Measurements from ENCODE around the gene TBC1D2B. TPM values are rescaled to one million over a fixed set of nuclear protein-coding genes. Genes with fewer than 3 reads are reported as not detected.

Gene TBC1D2B
- total RNA-seq, 1 donor from 2014 or later: 63.6 TPM

GRCh38 chr15:78004919-78005634 is 72.4 kb downstream of the TBC1D2B start:
- H3K9me3 ChIP-seq: no peaks in the 10 kb centered on the region
- no peak for DNase-seq (ENCODE audit: extremely low spot score in 2 of 2)
- peaks cover 58% of the 10 kb centered on the region for H3K4me1 ChIP-seq
- no peak overlapping the region for H3K27ac ChIP-seq
- H3K36me3 ChIP-seq: peaks cover 0 to 60% of the 10 kb centered on the region in 2 donors
- H3K4me3 ChIP-seq: no peak overlapping the region
- TF ChIP-seq CTCF (IDR thresholded peaks at IDR 0.05): no peak
- no peak for TF ChIP-seq POLR2A (IDR thresholded peaks at IDR 0.05)
- peak; percentile 36 to 67 for TF ChIP-seq POLR2AphosphoS5 (IDR thresholded peaks at IDR 0.05; ENCODE audit: insufficient read depth in 1 of 2, low read depth in 1 of 2)
- no peaks in the 10 kb centered on the region for H3K27me3 ChIP-seq
- intact Hi-C loops (cut with DNase I): loop anchor here (10.0 kb wide), 1 partner anchor 70 kb away; the partner anchor contains the start of gene TBC1D2B

GRCh38 chr15:78004222-78004727 is 73.2 kb downstream of the TBC1D2B start:
- TF ChIP-seq POLR2A (IDR thresholded peaks at IDR 0.05) (no peak), POLR2AphosphoS5 (IDR thresholded peaks at IDR 0.05; ENCODE audit: insufficient read depth in 1 of 2, low read depth in 1 of 2) (no peak), CTCF (IDR thresholded peaks at IDR 0.05) (no peak)
- no peak for DNase-seq (ENCODE audit: extremely low spot score in 2 of 2)
- Histone ChIP-seq H3K36me3 (peaks cover 0 to 58% of the 10 kb centered on the region in 2 donors), H3K4me1 (peaks cover 61% of the 10 kb centered on the region), H3K27ac (no peak overlapping the region), H3K27me3 (no peaks in the 10 kb centered on the region), H3K4me3 (no peak overlapping the region), H3K9me3 (no peaks in the 10 kb centered on the region)
- intact Hi-C loops (cut with DNase I): loop anchor here (10.0 kb wide), 1 partner anchor 71 kb away; the partner anchor contains the start of gene TBC1D2B

GRCh38 chr15:78003539-78004008 is 73.9 kb downstream of the TBC1D2B start:
- intact Hi-C loops (cut with DNase I): loop anchor here (10.0 kb wide), 1 partner anchor 71 kb away; the partner anchor contains the start of gene TBC1D2B
- H3K36me3 ChIP-seq: peaks cover 0 to 60% of the 10 kb centered on the region in 2 donors

GRCh38 chr15:78002996-78003395 is 74.5 kb downstream of the TBC1D2B start:
- Histone ChIP-seq H3K9me3 (no peaks in the 10 kb centered on the region), H3K4me1 (peaks cover 49% of the 10 kb centered on the region), H3K4me3 (no peak overlapping the region), H3K36me3 (peaks cover 0 to 60% of the 10 kb centered on the region in 2 donors), H3K27ac (no peak overlapping the region), H3K27me3 (no peaks in the 10 kb centered on the region)
- no peak for DNase-seq (ENCODE audit: extremely low spot score in 2 of 2)
- intact Hi-C loops (cut with DNase I): loop anchor here (10.0 kb wide), 1 partner anchor 72 kb away; the partner anchor contains the start of gene TBC1D2B
- no peak for TF ChIP-seq POLR2A (IDR thresholded peaks at IDR 0.05)
- no peak for TF ChIP-seq POLR2AphosphoS5 (IDR thresholded peaks at IDR 0.05; ENCODE audit: insufficient read depth in 1 of 2, low read depth in 1 of 2)
- no peak for TF ChIP-seq CTCF (IDR thresholded peaks at IDR 0.05)

More at GRCh38 chr15:78003539-78004008, 73.9 kb downstream of the TBC1D2B start:
- no peak for DNase-seq (ENCODE audit: extremely low spot score in 2 of 2)
- TF ChIP-seq POLR2AphosphoS5 (IDR thresholded peaks at IDR 0.05; ENCODE audit: insufficient read depth in 1 of 2, low read depth in 1 of 2) (no peak), CTCF (IDR thresholded peaks at IDR 0.05) (no peak), POLR2A (IDR thresholded peaks at IDR 0.05) (no peak)
- Histone ChIP-seq H3K9me3 (no peaks in the 10 kb centered on the region), H3K4me3 (no peak overlapping the region), H3K27ac (no peak overlapping the region), H3K4me1 (peaks cover 54% of the 10 kb centered on the region), H3K27me3 (no peaks in the 10 kb centered on the region)
